ENCODE measurements around the gene PADI2. TPM values are rescaled to one million over a fixed set of nuclear protein-coding genes. Genes with fewer than 3 reads are reported as not detected.

The PADI2 gene
- total RNA-seq, 1 experiment from 2014 or later = 3.0 TPM

DNA sequence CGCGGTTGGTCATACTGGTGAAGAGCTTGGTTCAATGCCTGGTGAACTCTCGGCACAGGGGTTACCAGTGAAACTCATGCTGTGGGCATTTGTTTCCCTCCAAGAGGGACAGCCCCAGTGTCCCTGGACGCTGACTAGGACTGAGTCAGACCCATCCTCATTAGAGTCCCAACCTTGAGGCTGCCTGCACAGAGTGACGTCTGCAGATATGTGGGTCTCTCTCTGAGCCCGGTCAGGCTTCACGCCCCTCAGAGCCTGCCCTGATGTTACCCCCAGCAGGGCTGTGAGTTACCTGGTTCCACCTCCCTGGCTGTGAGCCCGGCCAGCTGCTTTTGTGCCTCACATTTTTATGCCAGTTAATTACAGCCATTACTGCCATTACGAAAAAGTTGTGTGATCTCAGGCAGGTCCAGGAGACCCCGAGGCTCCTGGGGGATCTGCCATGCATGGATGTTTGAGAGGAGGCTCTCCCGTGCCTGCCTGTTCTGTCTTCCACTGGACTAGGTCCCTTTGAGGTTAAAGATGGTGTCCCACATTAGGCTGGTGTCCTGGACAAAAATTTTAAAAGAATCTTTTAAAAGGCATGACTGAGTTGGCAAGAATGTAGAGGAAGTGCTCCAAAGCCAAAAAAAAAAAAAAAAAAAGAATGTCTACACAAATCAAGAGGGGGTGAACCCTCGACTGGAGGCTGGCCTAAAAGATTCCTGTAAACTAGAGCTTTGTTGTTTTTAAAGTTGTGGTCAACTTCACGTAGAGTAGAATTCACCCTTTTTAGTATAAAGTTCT, 49.0 kb upstream of the PADI2 start:
- no peak overlapping the region for H2BK5ac ChIP-seq (ENCODE audit: insufficient read length, low read length)
- no peak overlapping the region; a peak in 1 of 7 replicates for H3K27ac Mint-ChIP-seq
- H3K56ac ChIP-seq (ENCODE audit: insufficient read length, low read depth, low read length) = no peak overlapping the region
- H3K23me2 ChIP-seq (ENCODE audit: insufficient read length, low read depth, low read length, poor library complexity, severe bottlenecking) = no peaks in the 10 kb centered on the region
- no peak overlapping the region for H3T11ph ChIP-seq (ENCODE audit: low read length)
- H4K20me1 ChIP-seq (ENCODE audit: control insufficient read depth, insufficient read depth, insufficient read length) = no peaks in the 10 kb centered on the region
- no peak overlapping the region for H4K91ac ChIP-seq (ENCODE audit: insufficient read length, low read depth, low read length)
- peaks cover 9 to 10% of the 10 kb centered on the region in 2 experiments for H3K4me1 Mint-ChIP-seq
- H3K9ac ChIP-seq (ENCODE audit: extremely low read depth, insufficient read length, low read length) = no peak overlapping the region
- H3K9me3 ChIP-seq (ENCODE audit: control insufficient read depth, low read depth, low read length) = no peaks in the 10 kb centered on the region
- H3K27ac ChIP-seq (ENCODE audit: insufficient read length, low read depth, low read length) = no peak overlapping the region
- no peak overlapping the region for H2BK12ac ChIP-seq (ENCODE audit: insufficient read length, low read depth, low read length)
- H3K23ac ChIP-seq (ENCODE audit: insufficient read length, low read depth, low read length) = no peak overlapping the region
- no peaks in the 10 kb centered on the region for H3K27me3 ChIP-seq (ENCODE audit: insufficient read depth, low read length)
- 0 out of 2 replicates have a peak, but pooled peaks cover 4% of the 10 kb centered on the region for H3K4me1 ChIP-seq (ENCODE audit: insufficient read depth, low read length)
- H3K4me3 Mint-ChIP-seq = no peak overlapping the region
- H3K14ac ChIP-seq (ENCODE audit: insufficient read depth, low read length) = no peak overlapping the region
- peaks cover 19% of the 10 kb centered on the region for H3K27me3 Mint-ChIP-seq (ENCODE audit: low read depth)
- H3K4me2 ChIP-seq (ENCODE audit: insufficient read depth, insufficient read length, low read length) = no peak overlapping the region
- H2AFZ ChIP-seq (ENCODE audit: low read length) = no peak overlapping the region
- H3K9me3 Mint-ChIP-seq = no peaks in the 10 kb centered on the region; a peak in 1 of 5 replicates
- no peak overlapping the region for H2AK5ac ChIP-seq (ENCODE audit: insufficient read length, low read length)
- no peak overlapping the region for H2BK120ac ChIP-seq (ENCODE audit: low read depth, low read length, poor library complexity, severe bottlenecking)
- no peak overlapping the region for H3K18ac ChIP-seq (ENCODE audit: insufficient read length, low read depth, low read length)
- TF ChIP-seq, protein P1, sequence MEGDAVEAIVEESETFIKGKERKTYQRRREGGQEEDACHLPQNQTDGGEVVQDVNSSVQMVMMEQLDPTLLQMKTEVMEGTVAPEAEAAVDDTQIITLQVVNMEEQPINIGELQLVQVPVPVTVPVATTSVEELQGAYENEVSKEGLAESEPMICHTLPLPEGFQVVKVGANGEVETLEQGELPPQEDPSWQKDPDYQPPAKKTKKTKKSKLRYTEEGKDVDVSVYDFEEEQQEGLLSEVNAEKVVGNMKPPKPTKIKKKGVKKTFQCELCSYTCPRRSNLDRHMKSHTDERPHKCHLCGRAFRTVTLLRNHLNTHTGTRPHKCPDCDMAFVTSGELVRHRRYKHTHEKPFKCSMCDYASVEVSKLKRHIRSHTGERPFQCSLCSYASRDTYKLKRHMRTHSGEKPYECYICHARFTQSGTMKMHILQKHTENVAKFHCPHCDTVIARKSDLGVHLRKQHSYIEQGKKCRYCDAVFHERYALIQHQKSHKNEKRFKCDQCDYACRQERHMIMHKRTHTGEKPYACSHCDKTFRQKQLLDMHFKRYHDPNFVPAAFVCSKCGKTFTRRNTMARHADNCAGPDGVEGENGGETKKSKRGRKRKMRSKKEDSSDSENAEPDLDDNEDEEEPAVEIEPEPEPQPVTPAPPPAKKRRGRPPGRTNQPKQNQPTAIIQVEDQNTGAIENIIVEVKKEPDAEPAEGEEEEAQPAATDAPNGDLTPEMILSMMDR (conservative IDR thresholded peaks at IDR 0.05) = no peak
- no peak overlapping the region for H4K5ac ChIP-seq (ENCODE audit: insufficient read length, low read depth, low read length)
- H3K36me3 Mint-ChIP-seq (ENCODE audit: insufficient read depth in 1 of 3, low read depth in 3 of 3) = no peaks in the 10 kb centered on the region; a peak in 1 of 7 replicates
- DNase-seq = no peak
- H3K79me1 ChIP-seq (ENCODE audit: insufficient read depth, low read depth, low read length, poor library complexity, severe bottlenecking) = no peaks in the 10 kb centered on the region
- no peak overlapping the region for H3K4ac ChIP-seq (ENCODE audit: low read depth, low read length)
- H2BK15ac ChIP-seq (ENCODE audit: low read depth, low read length) = no peak overlapping the region
- H2BK20ac ChIP-seq (ENCODE audit: low read depth, low read length, poor library complexity, severe bottlenecking) = no peak overlapping the region
- H3K79me2 ChIP-seq (ENCODE audit: insufficient read depth, low read length) = no peaks in the 10 kb centered on the region
- H4K8ac ChIP-seq (replicated peaks; ENCODE audit: insufficient read length, low read depth, low read length) = no peak overlapping the region
- WGBS (ENCODE audit: extremely low coverage, insufficient read length, low lambda C conversion rate) = no CpG with 5 or more reads among the region's 13 CpGs
